ENCODE measurements around the gene CTSS. TPM values are rescaled to one million over a fixed set of nuclear protein-coding genes. Genes with fewer than 3 reads are reported as not detected.
A peak's percentile ranks its signal among the peaks of the same experiment; 100 is the strongest.

CTSS gene
- total RNA-seq, 1 experiment from 2014 or later: 0.66 TPM

DNA sequence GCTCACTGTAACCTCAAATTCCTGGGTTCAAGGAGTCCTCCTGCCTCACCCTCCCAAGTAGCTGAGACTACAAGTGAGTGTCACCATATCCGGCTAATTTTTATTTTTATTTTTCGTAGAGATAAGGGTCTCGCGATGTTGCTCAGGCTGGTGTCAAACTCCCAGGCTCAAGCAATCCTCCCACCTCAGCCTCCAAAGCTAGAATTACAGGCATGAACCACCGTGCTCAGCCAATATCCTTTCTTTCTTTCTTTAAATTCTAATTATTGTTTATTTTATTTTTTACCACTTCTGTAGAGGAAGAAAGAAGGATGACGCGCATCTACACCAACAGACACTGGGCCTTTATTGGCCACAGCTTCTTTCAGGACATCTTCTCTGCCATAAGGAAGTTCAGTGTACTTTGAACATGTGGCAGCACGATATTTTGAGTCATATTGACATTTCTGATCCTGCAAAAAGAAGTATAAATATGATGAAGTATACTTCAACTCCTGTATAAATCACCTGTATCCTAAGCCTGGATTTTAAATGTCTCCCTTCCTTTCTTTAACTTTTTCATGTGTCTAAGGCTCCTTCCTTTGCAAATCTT is 15.8 kb downstream of the CTSS start:
- H3K4me3 Mint-ChIP-seq: no peak overlapping the region
- ATAC-seq: no peak
- no peaks in the 10 kb centered on the region for H3K36me3 Mint-ChIP-seq
- H3K27ac Mint-ChIP-seq: no peak overlapping the region
- no peaks in the 10 kb centered on the region for H3K27me3 Mint-ChIP-seq (ENCODE audit: low read depth)
- 0 out of 2 replicates have a peak, but pooled peaks cover 2% of the 10 kb centered on the region for H3K4me1 Mint-ChIP-seq
- DNase-seq (ENCODE audit: low spot score): no peak
- TF ChIP-seq IRF2 (CRISPR knock-in tag; IDR thresholded peaks at IDR 0.05; ENCODE audit: borderline replicate concordance, low read depth): no peak
- no peak for TF ChIP-seq CBFB (CRISPR knock-in tag; IDR thresholded peaks at IDR 0.05; ENCODE audit: low read depth)
- TF ChIP-seq, protein P1, sequence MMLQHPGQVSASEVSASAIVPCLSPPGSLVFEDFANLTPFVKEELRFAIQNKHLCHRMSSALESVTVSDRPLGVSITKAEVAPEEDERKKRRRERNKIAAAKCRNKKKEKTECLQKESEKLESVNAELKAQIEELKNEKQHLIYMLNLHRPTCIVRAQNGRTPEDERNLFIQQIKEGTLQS (CRISPR knock-in tag; conservative IDR thresholded peaks at IDR 0.05): no peak
- TF ChIP-seq, protein P2, sequence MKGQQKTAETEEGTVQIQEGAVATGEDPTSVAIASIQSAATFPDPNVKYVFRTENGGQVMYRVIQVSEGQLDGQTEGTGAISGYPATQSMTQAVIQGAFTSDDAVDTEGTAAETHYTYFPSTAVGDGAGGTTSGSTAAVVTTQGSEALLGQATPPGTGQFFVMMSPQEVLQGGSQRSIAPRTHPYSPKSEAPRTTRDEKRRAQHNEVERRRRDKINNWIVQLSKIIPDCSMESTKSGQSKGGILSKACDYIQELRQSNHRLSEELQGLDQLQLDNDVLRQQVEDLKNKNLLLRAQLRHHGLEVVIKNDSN (CRISPR knock-in tag; IDR thresholded peaks at IDR 0.05): no peak
- POLR2A ChIA-PET: no interaction called here
- CTCF ChIA-PET: no interaction called here
- H3K9me3 Mint-ChIP-seq: no peaks in the 10 kb centered on the region

DNA sequence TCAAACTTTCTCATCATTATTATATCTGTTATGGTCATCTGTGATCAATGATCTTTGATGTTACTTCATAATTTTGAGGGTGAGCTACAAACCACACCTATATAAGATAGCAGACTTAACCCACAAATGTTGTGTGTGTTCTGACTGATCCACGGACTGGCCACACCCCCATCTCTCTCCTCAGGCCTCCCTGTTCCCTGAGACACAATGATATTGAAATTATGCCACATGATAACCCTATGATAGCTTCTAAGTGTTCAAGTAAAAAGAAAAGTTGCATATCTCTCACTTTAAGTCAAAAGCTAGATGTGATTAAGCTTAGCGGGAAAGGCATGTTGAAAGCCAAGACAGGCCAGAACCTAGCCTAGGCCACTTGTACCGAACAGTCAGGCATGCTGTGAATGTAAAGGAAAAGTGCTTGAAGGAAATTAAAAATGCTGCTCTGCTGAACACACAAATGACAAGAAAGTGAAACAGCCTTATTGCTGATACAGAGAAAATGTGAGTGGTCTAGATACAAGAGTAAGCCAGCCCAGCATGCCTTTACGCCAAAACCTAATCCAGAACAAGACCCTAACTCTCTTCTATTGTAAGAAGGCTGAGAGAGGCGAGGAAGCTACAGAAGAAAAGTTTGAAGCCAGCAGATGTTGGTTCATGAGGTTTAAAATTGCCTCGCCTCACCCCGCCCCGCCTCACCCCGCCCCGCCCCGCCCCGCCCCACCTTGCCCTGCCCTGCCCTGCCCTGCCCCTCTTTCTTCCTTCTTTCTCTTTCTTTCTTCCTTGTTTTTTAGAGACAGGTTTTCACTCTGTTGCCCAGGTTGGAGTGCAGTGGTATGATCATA is 16.5 kb downstream of the CTSS start:
- H3K27me3 Mint-ChIP-seq (ENCODE audit: low read depth): no peaks in the 10 kb centered on the region
- no peak overlapping the region for H3K4me3 Mint-ChIP-seq
- no peaks in the 10 kb centered on the region for H3K9me3 Mint-ChIP-seq
- DNase-seq (ENCODE audit: low spot score) (no peak), ATAC-seq (no peak)
- no peaks in the 10 kb centered on the region for H3K36me3 Mint-ChIP-seq
- TF ChIP-seq, protein P1 (CRISPR knock-in tag; conservative IDR thresholded peaks at IDR 0.05): no peak
- TF ChIP-seq, protein P3, sequence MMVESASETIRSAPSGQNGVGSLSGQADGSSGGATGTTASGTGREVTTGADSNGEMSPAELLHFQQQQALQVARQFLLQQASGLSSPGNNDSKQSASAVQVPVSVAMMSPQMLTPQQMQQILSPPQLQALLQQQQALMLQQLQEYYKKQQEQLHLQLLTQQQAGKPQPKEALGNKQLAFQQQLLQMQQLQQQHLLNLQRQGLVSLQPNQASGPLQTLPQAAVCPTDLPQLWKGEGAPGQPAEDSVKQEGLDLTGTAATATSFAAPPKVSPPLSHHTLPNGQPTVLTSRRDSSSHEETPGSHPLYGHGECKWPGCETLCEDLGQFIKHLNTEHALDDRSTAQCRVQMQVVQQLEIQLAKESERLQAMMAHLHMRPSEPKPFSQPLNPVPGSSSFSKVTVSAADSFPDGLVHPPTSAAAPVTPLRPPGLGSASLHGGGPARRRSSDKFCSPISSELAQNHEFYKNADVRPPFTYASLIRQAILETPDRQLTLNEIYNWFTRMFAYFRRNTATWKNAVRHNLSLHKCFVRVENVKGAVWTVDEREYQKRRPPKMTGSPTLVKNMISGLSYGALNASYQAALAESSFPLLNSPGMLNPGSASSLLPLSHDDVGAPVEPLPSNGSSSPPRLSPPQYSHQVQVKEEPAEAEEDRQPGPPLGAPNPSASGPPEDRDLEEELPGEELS (CRISPR knock-in tag; IDR thresholded peaks at IDR 0.05): no peak
- TF ChIP-seq, protein P4, sequence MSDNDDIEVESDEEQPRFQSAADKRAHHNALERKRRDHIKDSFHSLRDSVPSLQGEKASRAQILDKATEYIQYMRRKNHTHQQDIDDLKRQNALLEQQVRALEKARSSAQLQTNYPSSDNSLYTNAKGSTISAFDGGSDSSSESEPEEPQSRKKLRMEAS (CRISPR knock-in tag; IDR thresholded peaks at IDR 0.05): no peak
- POLR2A ChIA-PET: no interaction called here
- H3K27ac Mint-ChIP-seq: no peak overlapping the region
- CTCF ChIA-PET: no interaction called here
- 0 out of 2 replicates have a peak, but pooled peaks cover 2% of the 10 kb centered on the region for H3K4me1 Mint-ChIP-seq

DNA sequence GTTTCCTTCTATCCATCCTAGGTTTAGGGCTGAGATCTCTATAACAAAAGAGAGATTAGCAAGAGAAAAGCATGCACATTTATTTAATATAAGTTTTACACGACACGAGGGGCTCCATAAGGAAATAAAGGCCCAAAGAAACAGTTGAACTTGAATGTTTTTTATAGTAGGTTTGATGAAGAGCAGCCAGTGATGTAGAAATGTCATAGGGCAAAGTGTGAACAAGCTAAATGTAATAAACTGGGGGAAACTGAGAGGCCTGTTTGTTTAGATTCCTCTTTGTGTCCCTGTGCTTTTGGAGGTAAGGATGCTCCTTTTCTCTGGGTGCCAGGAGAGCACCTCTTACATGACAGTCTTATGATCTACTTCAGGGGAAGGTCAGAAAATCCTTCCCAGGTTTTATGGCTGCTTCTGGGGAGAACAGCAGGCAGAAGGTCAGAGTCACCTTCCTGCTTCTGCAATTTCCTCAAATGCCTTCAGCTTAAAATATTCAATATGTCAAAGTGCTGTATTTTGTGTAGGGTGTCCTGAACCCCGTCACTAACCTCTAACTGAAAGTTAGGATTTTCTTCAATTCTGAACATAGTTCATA is 35.4 kb downstream of the CTSS start:
- no peak overlapping the region for H3K4me3 Mint-ChIP-seq

More for the DNA sequence above, 35.4 kb downstream of the CTSS start:
- peaks cover 6% of the 10 kb centered on the region for H3K9me3 Mint-ChIP-seq
- ChIA-PET CTCF (no interaction called here), POLR2A (no interaction called here)
- no peaks in the 10 kb centered on the region; the same call in 1 of the 2 replicates for H3K4me1 Mint-ChIP-seq
- no peak overlapping the region for H3K27ac Mint-ChIP-seq
- H3K27me3 Mint-ChIP-seq (ENCODE audit: low read depth): no peaks in the 10 kb centered on the region
- ATAC-seq (no peak), DNase-seq (ENCODE audit: low spot score) (no peak)
- peaks cover 5% of the 10 kb centered on the region; the same call in 1 of the 2 replicates for H3K36me3 Mint-ChIP-seq
- TF ChIP-seq, protein P5, sequence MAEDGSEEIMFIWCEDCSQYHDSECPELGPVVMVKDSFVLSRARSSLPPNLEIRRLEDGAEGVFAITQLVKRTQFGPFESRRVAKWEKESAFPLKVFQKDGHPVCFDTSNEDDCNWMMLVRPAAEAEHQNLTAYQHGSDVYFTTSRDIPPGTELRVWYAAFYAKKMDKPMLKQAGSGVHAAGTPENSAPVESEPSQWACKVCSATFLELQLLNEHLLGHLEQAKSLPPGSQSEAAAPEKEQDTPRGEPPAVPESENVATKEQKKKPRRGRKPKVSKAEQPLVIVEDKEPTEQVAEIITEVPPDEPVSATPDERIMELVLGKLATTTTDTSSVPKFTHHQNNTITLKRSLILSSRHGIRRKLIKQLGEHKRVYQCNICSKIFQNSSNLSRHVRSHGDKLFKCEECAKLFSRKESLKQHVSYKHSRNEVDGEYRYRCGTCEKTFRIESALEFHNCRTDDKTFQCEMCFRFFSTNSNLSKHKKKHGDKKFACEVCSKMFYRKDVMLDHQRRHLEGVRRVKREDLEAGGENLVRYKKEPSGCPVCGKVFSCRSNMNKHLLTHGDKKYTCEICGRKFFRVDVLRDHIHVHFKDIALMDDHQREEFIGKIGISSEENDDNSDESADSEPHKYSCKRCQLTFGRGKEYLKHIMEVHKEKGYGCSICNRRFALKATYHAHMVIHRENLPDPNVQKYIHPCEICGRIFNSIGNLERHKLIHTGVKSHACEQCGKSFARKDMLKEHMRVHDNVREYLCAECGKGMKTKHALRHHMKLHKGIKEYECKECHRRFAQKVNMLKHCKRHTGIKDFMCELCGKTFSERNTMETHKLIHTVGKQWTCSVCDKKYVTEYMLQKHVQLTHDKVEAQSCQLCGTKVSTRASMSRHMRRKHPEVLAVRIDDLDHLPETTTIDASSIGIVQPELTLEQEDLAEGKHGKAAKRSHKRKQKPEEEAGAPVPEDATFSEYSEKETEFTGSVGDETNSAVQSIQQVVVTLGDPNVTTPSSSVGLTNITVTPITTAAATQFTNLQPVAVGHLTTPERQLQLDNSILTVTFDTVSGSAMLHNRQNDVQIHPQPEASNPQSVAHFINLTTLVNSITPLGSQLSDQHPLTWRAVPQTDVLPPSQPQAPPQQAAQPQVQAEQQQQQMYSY (CRISPR knock-in tag; IDR thresholded peaks at IDR 0.05): 0 out of 2 replicates have a peak, but pooled peaks have one; percentile 20
- TF ChIP-seq CREB1 (CRISPR knock-in tag; IDR thresholded peaks at IDR 0.05): no peak

Measured in WTC11 (cell line).